Mesenchymal stem cell (in vitro differentiated cells and primary cell): ENCODE results near the gene CCDC149.

Source experiments
- DNase-seq: peaks from one replicate; pipeline ENCODE4 v3.0.0-alpha.2; 2013
- H2AFZ ChIP-seq: one replicate; pipeline ENCODE4 v1.6.1; 2013; ENCODE audit warnings: low read depth, mild to moderate bottlenecking, control low read depth, inconsistent platforms, low read length, moderate library complexity
- H2AK5ac ChIP-seq: 2 replicates; pipeline ENCODE4 v1.6.1; 2013; ENCODE audit warnings: low read length, moderate library complexity, mild to moderate bottlenecking, inconsistent platforms; ENCODE audit not compliant: severe bottlenecking
- H2BK120ac ChIP-seq: one replicate; pipeline ENCODE4 v1.6.1; 2013; ENCODE audit warnings: low read depth, mild to moderate bottlenecking, inconsistent platforms, low read length, moderate library complexity
- H2BK12ac ChIP-seq, 2 experiments: one replicate each; pipeline ENCODE4 v1.6.1; 2013; ENCODE audit warnings: inconsistent platforms in 2 of 2, low read length in 2 of 2, mild to moderate bottlenecking in 2 of 2, moderate library complexity in 2 of 2, control low read depth in 1 of 2
- H2BK15ac ChIP-seq: one replicate; pipeline ENCODE4 v1.6.1; 2013; ENCODE audit warnings: mild to moderate bottlenecking, low read depth, inconsistent platforms; ENCODE audit not compliant: poor library complexity, severe bottlenecking
- H2BK5ac ChIP-seq: 2 replicates; pipeline ENCODE4 v1.6.1; 2013; ENCODE audit warnings: low read depth, mild to moderate bottlenecking, low read length, control low read depth, inconsistent platforms; ENCODE audit not compliant: poor library complexity, severe bottlenecking
- H3K14ac ChIP-seq, 2 experiments: one replicate each; pipeline ENCODE4 v1.6.1; 2013; ENCODE audit warnings: inconsistent platforms in 2 of 2, low read length in 2 of 2, control low read depth in 1 of 2, mild to moderate bottlenecking in 1 of 2, moderate library complexity in 1 of 2
- H3K18ac ChIP-seq, 2 experiments: one replicate each; pipeline ENCODE4 v1.6.1; 2013; ENCODE audit warnings: inconsistent platforms in 2 of 2, low read length in 2 of 2, control low read depth in 1 of 2, low read depth in 1 of 2, mild to moderate bottlenecking in 1 of 2
- H3K23ac ChIP-seq, 2 experiments: one replicate each; pipeline ENCODE4 v1.6.1; 2013; ENCODE audit warnings: inconsistent platforms in 2 of 2, low read length in 2 of 2, mild to moderate bottlenecking in 2 of 2, moderate library complexity in 2 of 2, control low read depth in 1 of 2
- H3K27ac ChIP-seq: 2 replicates; pipeline ENCODE4 v1.5.1; 2013; ENCODE audit warnings: mild to moderate bottlenecking, moderate library complexity, low read length, control low read depth, inconsistent platforms; ENCODE audit not compliant: poor library complexity, severe bottlenecking
- H3K27me3 ChIP-seq, 2 experiments: 2 replicates each; pipeline versions ENCODE4 v1.6.1 to v1.7.0; 2013; ENCODE audit warnings: low read length in 2 of 2, mild to moderate bottlenecking in 2 of 2, moderate library complexity in 2 of 2, control low read depth in 1 of 2, inconsistent platforms in 1 of 2; ENCODE audit not compliant: control insufficient read depth in 1 of 2, insufficient read depth in 1 of 2
- H3K36me3 ChIP-seq, 2 experiments: 2 replicates each; pipeline versions ENCODE4 v1.6.1 to v1.7.0; 2013; ENCODE audit warnings: low read length in 2 of 2, control low read depth in 1 of 2, inconsistent platforms in 1 of 2, low read depth in 1 of 2, mild to moderate bottlenecking in 1 of 2; ENCODE audit not compliant: insufficient read depth in 2 of 2, control insufficient read depth in 1 of 2
- H3K4ac ChIP-seq, 2 experiments: one replicate each; pipeline ENCODE4 v1.6.1; 2013; ENCODE audit warnings: inconsistent platforms in 2 of 2, low read length in 2 of 2, mild to moderate bottlenecking in 2 of 2, moderate library complexity in 2 of 2, control low read depth in 1 of 2, low read depth in 1 of 2
- H3K4me1 ChIP-seq: 2 replicates; pipeline ENCODE4 v1.6.1; 2013; ENCODE audit warnings: low read depth, low read length, control low read depth; ENCODE audit not compliant: control insufficient read depth, insufficient read depth
- H3K4me2 ChIP-seq: 2 replicates; pipeline ENCODE4 v1.6.1; 2013; ENCODE audit warnings: low read length, mild to moderate bottlenecking, inconsistent platforms; ENCODE audit not compliant: poor library complexity, severe bottlenecking
- H3K4me3 ChIP-seq, 2 experiments: 2 replicates each; pipeline versions ENCODE4 v1.5.1 to v1.7.0; 2013; ENCODE audit warnings: low read length in 2 of 2, mild to moderate bottlenecking in 2 of 2, control low read depth in 1 of 2, low read depth in 1 of 2; ENCODE audit not compliant: insufficient read depth in 1 of 2
- H3K79me1 ChIP-seq: replicated peaks from 2 replicates; pipeline ENCODE4 v1.6.1; 2013; ENCODE audit warnings: mild to moderate bottlenecking, control low read depth, low read length, inconsistent platforms; ENCODE audit not compliant: poor library complexity, severe bottlenecking
- H3K9ac ChIP-seq: 2 replicates; pipeline ENCODE4 v1.7.0; 2013; ENCODE audit warnings: mild to moderate bottlenecking, low read length, moderate library complexity
- H3K9me3 ChIP-seq: 2 replicates; pipeline ENCODE4 v1.7.0; 2013; ENCODE audit warnings: mild to moderate bottlenecking, low read length; ENCODE audit not compliant: control insufficient read depth
- H4K8ac ChIP-seq: one replicate; pipeline ENCODE4 v1.6.1; 2013; ENCODE audit warnings: inconsistent platforms, mild to moderate bottlenecking, low read length, moderate library complexity
- H4K91ac ChIP-seq: one replicate; pipeline ENCODE4 v1.6.1; 2013; ENCODE audit warnings: mild to moderate bottlenecking, low read length, inconsistent platforms
- WGBS: methylation state at CpG from one replicate; pipeline ENCODE4 v1.1.7; 2013; ENCODE audit warnings: mixed read lengths; 5-methylcytosine and 5-hydroxymethylcytosine counted together

Gene CCDC149

DNA sequence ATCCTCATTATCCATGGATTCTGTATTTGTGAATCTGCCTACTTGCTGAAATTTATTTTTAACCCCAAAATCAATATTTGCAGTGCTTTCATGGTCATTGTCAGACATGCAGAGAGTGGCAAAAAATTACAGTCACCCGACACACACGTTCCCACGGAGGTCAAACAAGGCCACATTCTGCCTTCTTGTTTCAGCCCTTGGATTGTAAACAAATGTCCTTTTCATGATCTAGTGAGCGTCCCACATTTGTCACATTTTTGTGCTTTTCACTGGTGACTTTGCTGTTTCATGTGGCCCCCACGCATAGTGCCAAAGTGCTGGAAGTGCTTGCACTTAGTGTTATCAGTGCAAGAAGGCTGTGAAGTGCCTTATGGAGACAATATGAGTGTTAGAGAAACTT, 72.5 kb downstream of the CCDC149 start:
- 83% methylated on average over 5 of the region's 5 CpGs for WGBS
- no peak overlapping the region for H4K91ac ChIP-seq
- H2AK5ac ChIP-seq, result no peak overlapping the region
- H3K4me3 ChIP-seq, result no peak overlapping the region
- H2BK120ac ChIP-seq, result no peak overlapping the region
- H2BK5ac ChIP-seq, result no peak overlapping the region
- H3K36me3 ChIP-seq, result peaks cover 6 to 48% of the 10 kb centered on the region in 2 experiments
- no peak overlapping the region for H4K8ac ChIP-seq
- H3K18ac ChIP-seq, result no peak overlapping the region
- H3K9me3 ChIP-seq, result peaks cover 5% of the 10 kb centered on the region
- H2AFZ ChIP-seq, result no peak overlapping the region
- no peak overlapping the region for H3K4ac ChIP-seq
- no peak for DNase-seq
- H3K4me2 ChIP-seq, result no peak overlapping the region
- H2BK12ac ChIP-seq, result no peak overlapping the region
- H3K79me1 ChIP-seq, result peaks cover 3% of the 10 kb centered on the region
- no peak overlapping the region for H2BK15ac ChIP-seq
- peaks cover 7% of the 10 kb centered on the region for H3K4me1 ChIP-seq
- no peak overlapping the region for H3K23ac ChIP-seq
- no peak overlapping the region for H3K9ac ChIP-seq
- H3K27ac ChIP-seq, result no peak overlapping the region
- H3K27me3 ChIP-seq, result no peaks in the 10 kb centered on the region
- no peak overlapping the region for H3K14ac ChIP-seq

DNA sequence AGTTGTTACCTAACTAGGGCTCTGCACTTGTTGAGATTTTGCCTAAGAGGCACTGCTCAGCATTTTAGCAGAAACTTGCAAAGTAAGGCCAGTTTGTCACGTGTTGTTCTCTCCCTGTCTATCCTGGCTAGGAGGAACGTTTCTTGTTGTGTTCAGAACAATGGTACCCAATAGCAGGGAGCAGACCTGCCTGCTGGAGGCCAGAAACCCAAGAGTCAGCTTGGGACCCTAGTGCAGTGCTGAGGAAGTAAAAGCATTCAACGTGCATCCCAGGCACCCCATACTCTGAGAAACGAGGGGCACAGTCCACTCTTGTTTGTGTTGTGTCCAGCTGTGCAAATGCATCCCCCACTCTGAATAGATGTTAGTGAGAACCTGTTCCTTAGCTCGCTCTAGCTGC, 75.1 kb downstream of the CCDC149 start:
- H3K14ac ChIP-seq, result no peak overlapping the region
- no peak for DNase-seq
- no peak overlapping the region for H3K4me3 ChIP-seq
- H2BK5ac ChIP-seq, result no peak overlapping the region
- no peak overlapping the region for H2BK12ac ChIP-seq
- no peak overlapping the region for H2AFZ ChIP-seq
- peaks cover 2% of the 10 kb centered on the region for H3K79me1 ChIP-seq
- H3K36me3 ChIP-seq, result peaks cover 6 to 72% of the 10 kb centered on the region in 2 experiments
- H3K4me1 ChIP-seq, result peaks cover 7% of the 10 kb centered on the region
- H3K9ac ChIP-seq, result no peak overlapping the region
- no peak overlapping the region for H2AK5ac ChIP-seq
- no peak overlapping the region for H4K91ac ChIP-seq
- H3K18ac ChIP-seq, result no peak overlapping the region
- H3K23ac ChIP-seq, result no peak overlapping the region
- no peak overlapping the region for H2BK15ac ChIP-seq
- H3K4ac ChIP-seq, result no peak overlapping the region
- peaks cover 5% of the 10 kb centered on the region for H3K9me3 ChIP-seq
- no peak overlapping the region for H3K27ac ChIP-seq
- no peak overlapping the region for H2BK120ac ChIP-seq
- H3K4me2 ChIP-seq, result no peak overlapping the region
- H3K27me3 ChIP-seq, result no peaks in the 10 kb centered on the region
- no peak overlapping the region for H4K8ac ChIP-seq
- WGBS, result 77% methylated on average over 5 of the region's 5 CpGs

DNA sequence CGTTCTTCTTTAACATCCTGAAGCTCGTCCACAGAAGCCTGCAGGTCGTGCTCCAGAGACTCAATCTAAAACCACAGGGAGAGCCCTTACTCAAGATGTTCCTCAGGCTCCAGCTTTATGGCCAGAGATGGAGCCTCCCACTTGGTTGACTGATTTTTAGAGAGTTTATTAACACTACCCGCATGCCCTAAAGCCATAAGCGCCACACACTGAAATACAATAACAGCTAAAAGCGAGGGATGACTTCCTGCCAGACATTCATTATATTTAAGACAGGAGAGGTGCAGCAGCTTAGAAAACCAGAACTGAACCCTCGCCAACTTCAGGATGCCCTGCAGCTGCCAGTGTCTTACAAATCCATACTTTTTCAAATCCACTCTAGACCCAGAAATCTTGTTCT, 75.5 kb downstream of the CCDC149 start:
- Histone ChIP-seq H3K27me3 (no peaks in the 10 kb centered on the region), H4K8ac (no peak overlapping the region), H2BK5ac (no peak overlapping the region), H2AK5ac (no peak overlapping the region), H3K4ac (no peak overlapping the region), H3K27ac (no peak overlapping the region), H2AFZ (no peak overlapping the region), H3K79me1 (peaks cover 2% of the 10 kb centered on the region), H4K91ac (no peak overlapping the region), H3K14ac (peak overlapping the region in 1 of 2 experiments; percentile 59), H3K18ac (peak overlapping the region in 1 of 2 experiments; percentile 30), H3K4me2 (no peak overlapping the region), H3K4me3 (no peak overlapping the region), H3K36me3 (peaks cover 6 to 76% of the 10 kb centered on the region in 2 experiments), H3K9me3 (peaks cover 5% of the 10 kb centered on the region), H2BK12ac (no peak overlapping the region), H3K9ac (no peak overlapping the region), H2BK15ac (no peak overlapping the region), H3K4me1 (peaks cover 4% of the 10 kb centered on the region), H3K23ac (no peak overlapping the region), H2BK120ac (no peak overlapping the region)
- 88% methylated on average over 7 of the region's 7 CpGs for WGBS
- DNase-seq, result no peak

DNA sequence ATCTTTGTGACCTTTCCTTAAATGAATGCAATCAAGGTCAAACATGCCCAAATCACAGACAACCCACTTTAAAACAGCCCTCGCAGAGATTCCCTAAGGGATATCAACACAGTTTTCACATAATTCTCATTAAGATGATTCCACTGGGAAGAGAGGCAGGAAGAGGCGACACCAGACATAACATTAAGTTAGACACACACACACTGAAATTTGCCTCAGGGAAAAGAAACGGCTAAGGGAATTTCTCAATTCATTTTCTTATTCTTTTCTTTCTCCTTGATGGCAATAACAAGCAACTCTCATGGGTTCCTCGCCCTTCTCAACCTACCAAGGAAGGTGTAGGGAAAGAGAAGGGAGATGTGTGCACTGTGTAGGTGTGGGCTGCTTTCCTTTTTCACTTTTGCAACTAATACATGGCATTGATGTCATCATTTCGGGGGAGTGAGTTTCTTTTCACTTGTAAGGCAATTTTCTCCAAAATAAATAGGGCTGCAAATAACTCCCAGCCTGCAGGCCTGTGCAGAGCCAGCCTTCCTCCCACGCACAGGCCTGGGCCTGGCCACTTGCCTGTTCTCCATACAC, 76.1 kb downstream of the CCDC149 start:
- Histone ChIP-seq H2AK5ac (no peak overlapping the region), H3K4me1 (peaks cover 3% of the 10 kb centered on the region), H3K36me3 (peaks cover 6 to 77% of the 10 kb centered on the region in 2 experiments), H3K4me3 (no peak overlapping the region), H3K4me2 (no peak overlapping the region), H3K9me3 (peaks cover 5% of the 10 kb centered on the region), H4K91ac (no peak overlapping the region), H3K18ac (peak overlapping the region in 1 of 2 experiments; percentile 30), H3K9ac (no peak overlapping the region), H3K23ac (no peak overlapping the region), H3K27ac (no peak overlapping the region), H4K8ac (no peak overlapping the region), H3K27me3 (no peaks in the 10 kb centered on the region), H2BK5ac (no peak overlapping the region), H3K14ac (peak overlapping the region in 1 of 2 experiments; percentile 59), H3K4ac (no peak overlapping the region), H2BK120ac (no peak overlapping the region), H2BK12ac (no peak overlapping the region), H2BK15ac (no peak overlapping the region), H3K79me1 (peaks cover 2% of the 10 kb centered on the region), H2AFZ (no peak overlapping the region)
- DNase-seq, result no peak
- 87% methylated on average over 4 of the region's 6 CpGs for WGBS
